Natural killer cell (primary cell): ENCODE measurements around the gene BMAL2. TPM values are rescaled to one million over a fixed set of nuclear protein-coding genes. Genes with fewer than 3 reads are reported as not detected.

Experiments
- ATAC-seq, 3 donors: fragments of 150-1000 bp in 2 of 3; fragments of 200-7000 bp in 1 of 3; cut with Tn5 transposase; 1 replicate in 1 of 3; 2 replicates in 2 of 3; pipeline ENCODE4 v1.10.0; 2021; ENCODE audit warnings: mild to moderate bottlenecking in 2 of 3, moderate library complexity in 2 of 3
- DNase-seq, 2 donors: peaks; one replicate each; pipeline versions ENCODE4 v3.0.0 to v3.0.0-alpha.2; 2013 to 2021; ENCODE audit warnings: mixed read lengths in 1 of 2
- H3K27ac ChIP-seq: one replicate; pipeline ENCODE4 v1.5.1; 2013; ENCODE audit warnings: mild to moderate bottlenecking, low read length
- H3K27me3 ChIP-seq: one replicate; pipeline ENCODE4 v1.6.1; 2013; ENCODE audit warnings: low read length; ENCODE audit not compliant: control insufficient read depth, insufficient read depth
- H3K36me3 ChIP-seq: one replicate; pipeline ENCODE4 v1.6.1; 2013; ENCODE audit warnings: low read length; ENCODE audit not compliant: control insufficient read depth, insufficient read depth
- H3K4me1 ChIP-seq: one replicate; pipeline ENCODE4 v1.6.1; 2013; ENCODE audit warnings: low read length; ENCODE audit not compliant: control insufficient read depth, insufficient read depth
- H3K4me3 ChIP-seq: one replicate; pipeline ENCODE4 v1.5.1; 2013; ENCODE audit warnings: low read length
- H3K9me3 ChIP-seq: one replicate; pipeline ENCODE4 v1.6.1; 2013; ENCODE audit warnings: low read length; ENCODE audit not compliant: control insufficient read depth, insufficient read depth
- H3K27ac Mint-ChIP-seq, 2 donors: one replicate each; pipeline ENCODE4 v1.8.0; 2022; ENCODE audit warnings: mild to moderate bottlenecking in 2 of 2, mixed read lengths in 2 of 2, moderate library complexity in 1 of 2
- H3K27me3 Mint-ChIP-seq, 2 donors: one replicate each; pipeline ENCODE4 v1.8.0; 2022; ENCODE audit warnings: low read depth in 2 of 2, mixed read lengths in 2 of 2
- H3K36me3 Mint-ChIP-seq: one replicate; pipeline ENCODE4 v1.8.0; 2022; ENCODE audit warnings: mixed read lengths
- H3K4me1 Mint-ChIP-seq, 2 donors: one replicate each; pipeline ENCODE4 v1.8.0; 2022; ENCODE audit warnings: mixed read lengths in 2 of 2
- H3K4me3 Mint-ChIP-seq: one replicate; pipeline ENCODE4 v1.8.0; 2022; ENCODE audit warnings: mild to moderate bottlenecking, moderate library complexity, mixed read lengths
- H3K9me3 Mint-ChIP-seq, 2 donors: one replicate each; pipeline ENCODE4 v1.8.0; 2022; ENCODE audit warnings: mixed read lengths in 2 of 2
- WGBS: methylation state at CpG from one replicate; pipeline ENCODE4 v1.1.7; 2013; ENCODE audit warnings: missing lambda C conversion rate; ENCODE audit not compliant: insufficient coverage; 5-methylcytosine and 5-hydroxymethylcytosine counted together
- intact Hi-C: fragments of 100-400 bp; cut with micrococcal nuclease; formaldehyde crosslinking; loops from one replicate; pipeline ENCODE4 v1.14.2; 2022
- total RNA-seq, 4 donors: library from RNA; stranded (reverse); fragments of 120-200 nt in 1 of 4; gene quantifications; one replicate each; pipeline versions ENCODE4 v1.2.3 to v1.2.4, GENCODE V29; 2013 to 2022
- TF ChIP-seq, protein P1 (sequence below): fragments of 200-600 bp; IDR thresholded peaks from one replicate; pipeline ENCODE4 v1.8.0; 2022; ENCODE audit warnings: antibody characterized with exemption

BMAL2 gene
- total RNA-seq = under 1 TPM; 0.16 to 0.33 (median 0.19) TPM
- total RNA-seq (2013) = 1.3 TPM

DNA sequence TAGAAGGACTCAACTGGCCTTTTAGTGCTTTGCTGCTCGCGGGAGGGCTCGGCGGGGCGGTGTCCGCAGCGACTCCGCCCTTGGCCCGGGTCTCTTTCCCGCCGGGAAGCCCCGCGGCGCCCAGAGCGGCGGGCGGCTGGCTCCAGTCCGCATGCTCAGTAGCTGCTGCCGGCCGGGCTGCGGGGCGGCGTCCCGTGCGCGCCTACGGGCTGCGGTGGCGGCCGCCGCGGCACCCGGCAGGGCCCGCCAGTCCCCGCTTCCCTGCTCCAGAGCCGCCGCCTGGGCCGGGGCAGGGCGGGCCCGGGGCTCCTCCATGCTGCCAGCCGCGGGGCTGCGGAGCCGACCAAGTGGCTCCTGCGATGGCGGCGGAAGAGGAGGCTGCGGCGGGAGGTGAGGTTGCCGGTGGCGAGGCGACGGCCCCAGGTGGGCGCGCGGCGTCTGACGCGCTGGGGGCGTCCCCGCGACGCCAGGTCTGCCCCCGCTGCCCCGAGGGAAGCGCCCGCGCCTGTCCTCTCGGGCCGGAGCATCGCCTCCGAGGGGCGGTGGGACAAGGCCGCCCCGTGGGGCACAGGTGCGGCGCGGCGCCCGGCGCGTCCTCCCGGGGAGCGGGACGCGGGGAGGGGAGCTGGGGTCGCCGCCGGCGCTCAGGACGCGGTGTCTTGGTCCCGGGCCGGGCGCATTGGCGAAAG is at the start of gene BMAL2:
Gene BMAL2 (plus strand): TSS at position 123 of the 689 bp plus-strand sequence. CDS start 237 bp downstream, at position 360.
- no peaks in the 10 kb centered on the region for H3K9me3 Mint-ChIP-seq
- H3K27ac Mint-ChIP-seq = peak within 1 kb of the TSS in 1 of 2 donors; percentile 32
- intact Hi-C loops = no loop called here
- peak; percentile 60 to 63 (median 62) for ATAC-seq
- no peaks in the 10 kb centered on the region for H3K36me3 ChIP-seq
- under 1% methylated on average over 95 of the region's 96 CpGs for WGBS
- peaks cover 20% of the 10 kb centered on the region for H3K27me3 ChIP-seq
- H3K4me1 Mint-ChIP-seq = peaks cover 14 to 16% of the 10 kb centered on the region in 2 donors
- H3K4me1 ChIP-seq = peaks cover 12% of the 10 kb centered on the region
- H3K27ac ChIP-seq = no peak within 1 kb of the TSS
- peaks cover 41 to 56% of the 10 kb centered on the region in 2 donors for H3K27me3 Mint-ChIP-seq
- TF ChIP-seq, protein P1, sequence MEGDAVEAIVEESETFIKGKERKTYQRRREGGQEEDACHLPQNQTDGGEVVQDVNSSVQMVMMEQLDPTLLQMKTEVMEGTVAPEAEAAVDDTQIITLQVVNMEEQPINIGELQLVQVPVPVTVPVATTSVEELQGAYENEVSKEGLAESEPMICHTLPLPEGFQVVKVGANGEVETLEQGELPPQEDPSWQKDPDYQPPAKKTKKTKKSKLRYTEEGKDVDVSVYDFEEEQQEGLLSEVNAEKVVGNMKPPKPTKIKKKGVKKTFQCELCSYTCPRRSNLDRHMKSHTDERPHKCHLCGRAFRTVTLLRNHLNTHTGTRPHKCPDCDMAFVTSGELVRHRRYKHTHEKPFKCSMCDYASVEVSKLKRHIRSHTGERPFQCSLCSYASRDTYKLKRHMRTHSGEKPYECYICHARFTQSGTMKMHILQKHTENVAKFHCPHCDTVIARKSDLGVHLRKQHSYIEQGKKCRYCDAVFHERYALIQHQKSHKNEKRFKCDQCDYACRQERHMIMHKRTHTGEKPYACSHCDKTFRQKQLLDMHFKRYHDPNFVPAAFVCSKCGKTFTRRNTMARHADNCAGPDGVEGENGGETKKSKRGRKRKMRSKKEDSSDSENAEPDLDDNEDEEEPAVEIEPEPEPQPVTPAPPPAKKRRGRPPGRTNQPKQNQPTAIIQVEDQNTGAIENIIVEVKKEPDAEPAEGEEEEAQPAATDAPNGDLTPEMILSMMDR = no peak
- no peaks in the 10 kb centered on the region for H3K36me3 Mint-ChIP-seq
- H3K9me3 ChIP-seq = no peaks in the 10 kb centered on the region
- H3K4me3 ChIP-seq = peak within 1 kb of the TSS; percentile 37
- peak; percentile 19 to 45 for DNase-seq
- peak within 1 kb of the TSS; percentile 98 for H3K4me3 Mint-ChIP-seq

- Mint-ChIP-seq H3K27me3 (no peaks in the 10 kb centered on the region), H3K4me1 (peaks cover 5% of the 10 kb centered on the region in 2 donors), H3K4me3 (no peak overlapping the region), H3K9me3 (no peaks in the 10 kb centered on the region), H3K27ac (no peak overlapping the region), H3K36me3 (no peaks in the 10 kb centered on the region)
- no peaks in the 10 kb centered on the region for H3K36me3 ChIP-seq
- H3K27me3 ChIP-seq = no peaks in the 10 kb centered on the region
- WGBS = 98% methylated on average over 3 of the region's 3 CpGs
- ATAC-seq (no peak), DNase-seq (no peak)
- TF ChIP-seq, protein P1 = no peak
- H3K9me3 ChIP-seq = no peaks in the 10 kb centered on the region
- H3K27ac ChIP-seq = no peak overlapping the region
- H3K4me1 ChIP-seq = no peaks in the 10 kb centered on the region
- intact Hi-C loops = no loop called here
- H3K4me3 ChIP-seq = no peak overlapping the region
Measured at GRCh38 chr12:27284021-27284420, 48.6 kb upstream of the BMAL2 start.

DNA sequence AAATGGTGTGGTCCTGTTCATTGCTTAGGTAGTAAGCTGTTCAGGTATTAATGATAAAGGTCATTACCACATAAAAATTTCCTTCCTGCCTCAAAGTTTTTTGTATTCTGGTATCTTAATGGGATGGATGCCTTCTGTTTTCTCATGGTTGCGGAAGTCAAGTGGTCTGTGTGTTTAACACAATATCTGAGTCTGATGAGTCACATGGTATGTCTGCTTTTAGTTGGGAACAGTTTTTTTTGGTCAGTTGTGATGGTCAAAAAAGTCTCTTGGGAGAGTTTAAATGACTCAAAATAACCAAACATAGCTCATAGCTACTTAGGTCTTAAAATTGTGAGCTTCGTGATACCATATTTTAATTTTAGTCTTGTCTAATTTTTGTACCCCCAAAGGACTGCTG is 47.9 kb upstream of the BMAL2 start:
- 100% methylated on average over 1 of the region's 2 CpGs for WGBS
- no peaks in the 10 kb centered on the region for H3K27me3 Mint-ChIP-seq
- Histone ChIP-seq H3K36me3 (no peaks in the 10 kb centered on the region), H3K4me1 (no peaks in the 10 kb centered on the region), H3K9me3 (no peaks in the 10 kb centered on the region), H3K27me3 (no peaks in the 10 kb centered on the region), H3K27ac (no peak overlapping the region), H3K4me3 (no peak overlapping the region)
- no peak for ATAC-seq
- no peaks in the 10 kb centered on the region for H3K9me3 Mint-ChIP-seq
- DNase-seq = no peak
- no peaks in the 10 kb centered on the region for H3K36me3 Mint-ChIP-seq
- no peak overlapping the region for H3K4me3 Mint-ChIP-seq
- H3K4me1 Mint-ChIP-seq = peaks cover 5% of the 10 kb centered on the region in 2 donors
- TF ChIP-seq, protein P1 = no peak
- intact Hi-C loops = no loop called here
- H3K27ac Mint-ChIP-seq = no peak overlapping the region

GRCh38 chr12:27285403-27285802 is 47.2 kb upstream of the BMAL2 start:
- no peak overlapping the region for H3K27ac Mint-ChIP-seq
- no CpG with 5 or more reads among the region's 1 CpG for WGBS

More at GRCh38 chr12:27285403-27285802, 47.2 kb upstream of the BMAL2 start:
- TF ChIP-seq, protein P1 = no peak
- H3K27me3 Mint-ChIP-seq = no peaks in the 10 kb centered on the region
- H3K4me3 Mint-ChIP-seq = no peak overlapping the region
- H3K36me3 ChIP-seq = no peaks in the 10 kb centered on the region
- H3K27me3 ChIP-seq = no peaks in the 10 kb centered on the region
- no peaks in the 10 kb centered on the region for H3K9me3 ChIP-seq
- H3K4me1 ChIP-seq = no peaks in the 10 kb centered on the region
- no peaks in the 10 kb centered on the region for H3K9me3 Mint-ChIP-seq
- no peak for ATAC-seq
- peaks cover 5% of the 10 kb centered on the region in 2 donors for H3K4me1 Mint-ChIP-seq
- H3K36me3 Mint-ChIP-seq = no peaks in the 10 kb centered on the region
- intact Hi-C loops = no loop called here
- no peak overlapping the region for H3K4me3 ChIP-seq
- H3K27ac ChIP-seq = no peak overlapping the region
- no peak for DNase-seq
